HEK293T (cell line): ENCODE data around the gene UHRF1.

Experiments used
- ARNT ChIP-seq: fragments of 450-650 bp; IDR thresholded peaks from 2 replicates; pipeline ENCODE4 v1.6.1; 2017; ENCODE audit warnings: mild to moderate bottlenecking
- BHLHE40 ChIP-seq: fragments of 450-650 bp; IDR thresholded peaks from 2 replicates; pipeline ENCODE4 v1.6.1; 2016; ENCODE audit warnings: mild to moderate bottlenecking, moderate library complexity, borderline replicate concordance
- FOXA1 ChIP-seq: fragments of 450-650 bp; IDR thresholded peaks from 2 replicates; pipeline ENCODE4 v1.6.1; 2016; ENCODE audit warnings: mild to moderate bottlenecking
- FOXK2 ChIP-seq: fragments of 450-650 bp; IDR thresholded peaks from 2 replicates; pipeline ENCODE4 v1.6.1; 2016; ENCODE audit warnings: mild to moderate bottlenecking
- FOXM1 ChIP-seq: fragments of 450-650 bp; IDR thresholded peaks from 2 replicates; pipeline ENCODE4 v1.6.1; 2017; ENCODE audit warnings: mild to moderate bottlenecking, borderline replicate concordance
- HDGF ChIP-seq: fragments of 450-650 bp; IDR thresholded peaks from 2 replicates; pipeline ENCODE4 v1.6.1; 2017; ENCODE audit warnings: antibody characterized with exemption, borderline replicate concordance
- L3MBTL2 ChIP-seq: fragments of 450-650 bp; conservative IDR thresholded peaks from 2 replicates; pipeline ENCODE4 v1.6.1; 2016; ENCODE audit warnings: mild to moderate bottlenecking
- LEF1 ChIP-seq: fragments of 450-650 bp; IDR thresholded peaks from 2 replicates; pipeline ENCODE4 v1.6.1; 2017; ENCODE audit warnings: mild to moderate bottlenecking, borderline replicate concordance
- NFRKB ChIP-seq: fragments of 450-650 bp; IDR thresholded peaks from 2 replicates; pipeline ENCODE4 v1.6.1; 2016; ENCODE audit warnings: mild to moderate bottlenecking, moderate library complexity
- SP1 ChIP-seq: fragments of 450-650 bp; IDR thresholded peaks from 2 replicates; pipeline ENCODE4 v1.6.1; 2017
- SUZ12 ChIP-seq: fragments of 450-650 bp; IDR thresholded peaks from 2 replicates; pipeline ENCODE4 v1.6.1; 2016; ENCODE audit warnings: mild to moderate bottlenecking
- TARDBP ChIP-seq: fragments of 450-650 bp; IDR thresholded peaks from 2 replicates; pipeline ENCODE4 v1.6.1; 2016
- ZNF384 ChIP-seq: fragments of 450-650 bp; IDR thresholded peaks from 2 replicates; pipeline ENCODE4 v1.6.1; 2016

GRCh38 chr19:4971424-4971793 is 62.1 kb downstream of the UHRF1 start:
- no peak for TF ChIP-seq FOXK2
- TF ChIP-seq FOXM1, result no peak
- no peak for TF ChIP-seq SP1
- TF ChIP-seq SUZ12, result no peak
- TF ChIP-seq NFRKB, result no peak
- no peak for TF ChIP-seq HDGF
- no peak for TF ChIP-seq BHLHE40
- TF ChIP-seq LEF1, result no peak
- TF ChIP-seq L3MBTL2, result no peak
- TF ChIP-seq FOXA1, result no peak
- no peak for TF ChIP-seq ZNF384
- TF ChIP-seq ARNT, result no peak
- no peak for TF ChIP-seq TARDBP
